ACC112 (cell line): ENCODE results near the gene DCUN1D2.
"Not testable (repeated sequence)": the region's sequence is repeated elsewhere in the genome, so short reads cannot be mapped to it uniquely, and the experiment has no call there.

ENCODE experiments used
- H2AFZ ChIP-seq: fragments of 200-600 bp; sonication (generic); one replicate; pipeline ENCODE4 v1.6.0; 2017; ENCODE audit warnings: antibody characterized with exemption, low read length; ENCODE audit not compliant: unreplicated experiment
- H3K27ac ChIP-seq: fragments of 200-600 bp; sonication (generic); 2 replicates; pipeline ENCODE4 v1.5.1; 2014; ENCODE audit warnings: low read depth, mild to moderate bottlenecking, antibody characterized with exemption, low read length, moderate library complexity
- H3K27me3 ChIP-seq: fragments of 200-600 bp; sonication (generic); 2 replicates; pipeline ENCODE4 v1.6.1; 2014; ENCODE audit warnings: mild to moderate bottlenecking, antibody characterized with exemption, low read length, moderate library complexity, mixed read lengths; ENCODE audit not compliant: insufficient read depth
- H3K36me3 ChIP-seq: fragments of 200-600 bp; sonication (generic); 2 replicates; pipeline ENCODE4 v1.6.1; 2016; ENCODE audit warnings: mild to moderate bottlenecking, antibody characterized with exemption, low read length, moderate library complexity, mixed read lengths; ENCODE audit not compliant: insufficient read depth
- H3K4me1 ChIP-seq: fragments of 200-600 bp; sonication (generic); one replicate; pipeline ENCODE4 v1.6.1; 2016; ENCODE audit warnings: low read length, mixed read lengths; ENCODE audit not compliant: insufficient read depth, unreplicated experiment, control insufficient read depth
- H3K4me3 ChIP-seq: fragments of 200-600 bp; sonication (generic); 2 replicates; pipeline ENCODE4 v1.5.1; 2014; ENCODE audit warnings: mild to moderate bottlenecking, low read depth, low read length
- H3K79me2 ChIP-seq: fragments of 200-600 bp; sonication (generic); one replicate; pipeline ENCODE4 v1.6.0; 2016; ENCODE audit warnings: low read length; ENCODE audit not compliant: control insufficient read depth, unreplicated experiment, insufficient read depth

DCUN1D2 gene

DNA sequence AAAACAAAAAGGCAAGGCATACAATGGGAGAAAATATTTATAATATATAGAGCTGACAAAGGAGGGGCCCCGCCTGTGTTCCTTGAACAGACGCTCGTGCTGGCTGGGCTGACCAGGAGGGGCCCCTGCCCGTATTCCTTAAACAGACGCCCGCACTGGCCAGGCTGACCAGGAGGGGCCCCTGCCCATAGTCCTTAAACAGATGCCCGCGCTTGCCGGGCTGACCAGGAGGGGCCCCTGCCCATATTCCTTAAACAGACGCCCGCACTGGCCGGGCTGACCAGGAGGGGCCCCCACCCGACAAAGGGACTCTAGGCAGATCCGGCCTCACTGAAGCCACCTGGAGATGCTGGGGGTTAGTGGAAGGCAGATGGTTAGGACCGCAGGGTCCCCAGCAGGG lies 46.5 kb downstream of the DCUN1D2 start:
- no peaks in the 10 kb centered on the region for H3K4me1 ChIP-seq
- no peak overlapping the region for H3K27ac ChIP-seq
- no peak overlapping the region for H2AFZ ChIP-seq
- no peak overlapping the region for H3K4me3 ChIP-seq
- no peaks in the 10 kb centered on the region for H3K27me3 ChIP-seq
- H3K79me2 ChIP-seq: no peaks in the 10 kb centered on the region
- H3K36me3 ChIP-seq: 0 out of 2 replicates have a peak, but pooled peaks cover 3% of the 10 kb centered on the region

DNA sequence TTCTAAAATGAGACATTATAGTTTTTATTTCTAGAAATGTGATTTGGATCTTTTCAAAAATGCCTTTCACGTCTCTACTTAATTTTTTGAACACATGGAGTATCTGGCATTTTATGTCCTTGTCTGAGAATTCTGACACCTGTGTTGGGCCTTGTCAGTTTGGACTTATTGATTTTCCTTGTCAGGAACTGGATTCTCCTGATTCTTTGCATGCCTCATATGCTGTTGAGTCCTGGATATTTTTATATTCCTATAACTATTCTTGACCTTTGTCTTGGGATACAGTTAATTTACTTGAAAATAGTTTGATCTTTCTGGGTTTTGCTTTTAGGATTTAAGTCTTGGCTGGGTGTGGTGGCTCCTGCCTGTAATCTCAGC lies 47.5 kb downstream of the DCUN1D2 start:
- Histone ChIP-seq H2AFZ (no peak overlapping the region), H3K36me3 (0 out of 2 replicates have a peak, but pooled peaks cover 3% of the 10 kb centered on the region), H3K27me3 (no peaks in the 10 kb centered on the region), H3K79me2 (no peaks in the 10 kb centered on the region), H3K4me3 (no peak overlapping the region), H3K27ac (no peak overlapping the region), H3K4me1 (no peaks in the 10 kb centered on the region)

GRCh38 chr13:113442354-113442984 lies 48.0 kb downstream of the DCUN1D2 start:
- H3K4me3 ChIP-seq: no peak overlapping the region
- no peaks in the 10 kb centered on the region for H3K4me1 ChIP-seq
- H3K36me3 ChIP-seq: 0 out of 2 replicates have a peak, but pooled peaks cover 3% of the 10 kb centered on the region
- no peaks in the 10 kb centered on the region for H3K27me3 ChIP-seq
- H3K27ac ChIP-seq: no peak overlapping the region
- no peaks in the 10 kb centered on the region for H3K79me2 ChIP-seq
- H2AFZ ChIP-seq: no peak overlapping the region

DNA sequence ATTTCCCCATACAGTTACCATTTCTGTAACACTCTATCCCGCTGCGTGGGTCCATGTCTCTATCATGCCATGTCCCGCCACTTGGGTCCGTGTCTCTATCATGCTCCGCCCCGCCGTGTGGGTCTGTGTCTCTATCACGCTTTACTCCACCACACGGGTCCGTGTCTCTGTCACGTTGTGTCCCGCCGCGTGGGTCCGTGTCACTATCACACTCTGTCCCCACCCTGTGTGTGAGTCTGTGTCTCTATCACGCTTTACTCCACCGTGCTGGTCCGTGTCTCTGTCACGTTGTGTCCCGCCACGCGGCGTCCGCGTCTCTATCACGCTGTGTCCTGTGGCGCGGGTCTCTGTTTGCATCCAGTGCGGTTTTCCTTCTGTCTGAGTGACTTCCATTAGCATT lies 48.9 kb downstream of the DCUN1D2 start:
- no peak overlapping the region for H3K4me3 ChIP-seq

GRCh38 chr13:113437408-113438010 lies 53.0 kb downstream of the DCUN1D2 start:
- no peaks in the 10 kb centered on the region for H3K79me2 ChIP-seq
- no peak overlapping the region for H3K4me3 ChIP-seq
- no peaks in the 10 kb centered on the region for H3K27me3 ChIP-seq
- H3K4me1 ChIP-seq: no peaks in the 10 kb centered on the region
- no peaks in the 10 kb centered on the region for H3K36me3 ChIP-seq
- no peak overlapping the region for H3K27ac ChIP-seq
- no peak overlapping the region for H2AFZ ChIP-seq

More for the DNA sequence above, 48.9 kb downstream of the DCUN1D2 start:
- Histone ChIP-seq H3K27me3 (no peaks in the 10 kb centered on the region), H3K27ac (no peak overlapping the region), H2AFZ (no peak overlapping the region), H3K36me3 (0 out of 2 replicates have a peak, but pooled peaks cover 3% of the 10 kb centered on the region), H3K4me1 (no peaks in the 10 kb centered on the region), H3K79me2 (no peaks in the 10 kb centered on the region)

DNA sequence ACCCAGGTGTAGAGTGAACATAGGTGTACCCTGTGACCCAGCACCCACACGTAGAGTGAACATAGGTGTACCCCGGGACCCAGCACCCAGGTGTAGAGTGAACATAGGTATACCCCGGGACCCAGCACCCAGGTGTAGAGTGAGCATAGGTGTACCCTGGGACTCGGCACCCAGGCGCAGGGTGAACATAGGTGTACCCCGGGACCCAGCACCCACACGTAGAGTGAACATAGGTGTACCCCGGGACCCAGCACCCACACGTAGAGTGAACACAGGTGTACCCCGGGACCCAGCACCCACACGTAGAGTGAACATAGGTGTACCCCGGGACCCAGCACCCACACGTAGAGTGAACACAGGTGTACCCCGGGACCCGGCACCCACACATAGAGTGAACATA lies 53.6 kb downstream of the DCUN1D2 start:
- H2AFZ ChIP-seq, H3K27me3 ChIP-seq, H3K4me1 ChIP-seq, H3K4me3 ChIP-seq, H3K79me2 ChIP-seq, H3K27ac ChIP-seq, H3K36me3 ChIP-seq: not testable (repeated sequence)

GRCh38 chr13:113435907-113436306 lies 54.6 kb downstream of the DCUN1D2 start:
- not testable (repeated sequence) for H3K27ac ChIP-seq, H3K79me2 ChIP-seq, H3K4me1 ChIP-seq, H3K4me3 ChIP-seq, H3K36me3 ChIP-seq, H3K27me3 ChIP-seq, H2AFZ ChIP-seq

DNA sequence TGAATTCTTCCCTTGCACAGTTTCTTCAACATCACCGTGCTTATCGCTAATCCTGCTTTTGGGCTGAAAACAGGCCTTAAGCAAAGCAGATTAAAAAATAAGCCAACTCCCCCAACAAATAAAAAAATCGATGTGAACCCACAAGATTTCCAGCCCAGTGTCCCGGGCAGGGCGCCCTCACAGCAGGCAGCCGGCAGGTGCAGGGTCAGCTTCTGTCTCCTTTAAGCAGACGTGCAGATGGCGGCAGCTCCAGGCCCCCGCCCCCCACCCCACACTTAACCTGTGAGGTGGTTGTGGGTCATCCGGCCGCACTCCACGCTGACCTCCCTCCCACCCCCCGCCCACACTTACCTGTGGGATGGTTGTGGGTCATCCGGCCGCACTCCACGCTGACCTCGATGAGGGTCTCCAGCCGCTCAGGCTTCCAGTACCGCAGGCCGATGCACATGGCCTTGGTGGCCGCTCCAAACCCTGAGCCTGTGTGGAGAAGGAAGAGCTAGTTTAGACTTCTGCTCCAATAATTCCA lies 57.1 kb downstream of the DCUN1D2 start:
- H3K27me3 ChIP-seq: no peaks in the 10 kb centered on the region
- H3K27ac ChIP-seq: no peak overlapping the region
- H3K4me3 ChIP-seq: no peak overlapping the region
- H3K36me3 ChIP-seq: no peaks in the 10 kb centered on the region
- no peaks in the 10 kb centered on the region for H3K4me1 ChIP-seq
- no peaks in the 10 kb centered on the region for H3K79me2 ChIP-seq
- no peak overlapping the region for H2AFZ ChIP-seq

- H2AFZ ChIP-seq: no peak overlapping the region
- no peaks in the 10 kb centered on the region for H3K4me1 ChIP-seq
- H3K4me3 ChIP-seq: no peak overlapping the region
- H3K27me3 ChIP-seq: no peaks in the 10 kb centered on the region
- no peak overlapping the region for H3K27ac ChIP-seq
- H3K36me3 ChIP-seq: no peaks in the 10 kb centered on the region
- H3K79me2 ChIP-seq: no peaks in the 10 kb centered on the region
Measured at GRCh38 chr13:113432506-113433270, 57.8 kb downstream of the DCUN1D2 start.

- Histone ChIP-seq H3K36me3 (no peaks in the 10 kb centered on the region), H3K27ac (no peak overlapping the region), H2AFZ (no peak overlapping the region), H3K27me3 (no peaks in the 10 kb centered on the region), H3K4me3 (no peak overlapping the region), H3K79me2 (no peaks in the 10 kb centered on the region), H3K4me1 (no peaks in the 10 kb centered on the region)
Measured at GRCh38 chr13:113431171-113431570, 59.3 kb downstream of the DCUN1D2 start.
